Ecto neural progenitor cell (in vitro differentiated cells): Measurements from ENCODE around the gene PEA15.

ENCODE experiments used
- DNase-seq: peaks from one replicate; pipeline ENCODE4 v3.0.0-alpha.2; 2018; ENCODE audit warnings: low spot score

Gene PEA15, protein sequence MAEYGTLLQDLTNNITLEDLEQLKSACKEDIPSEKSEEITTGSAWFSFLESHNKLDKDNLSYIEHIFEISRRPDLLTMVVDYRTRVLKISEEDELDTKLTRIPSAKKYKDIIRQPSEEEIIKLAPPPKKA

DNA sequence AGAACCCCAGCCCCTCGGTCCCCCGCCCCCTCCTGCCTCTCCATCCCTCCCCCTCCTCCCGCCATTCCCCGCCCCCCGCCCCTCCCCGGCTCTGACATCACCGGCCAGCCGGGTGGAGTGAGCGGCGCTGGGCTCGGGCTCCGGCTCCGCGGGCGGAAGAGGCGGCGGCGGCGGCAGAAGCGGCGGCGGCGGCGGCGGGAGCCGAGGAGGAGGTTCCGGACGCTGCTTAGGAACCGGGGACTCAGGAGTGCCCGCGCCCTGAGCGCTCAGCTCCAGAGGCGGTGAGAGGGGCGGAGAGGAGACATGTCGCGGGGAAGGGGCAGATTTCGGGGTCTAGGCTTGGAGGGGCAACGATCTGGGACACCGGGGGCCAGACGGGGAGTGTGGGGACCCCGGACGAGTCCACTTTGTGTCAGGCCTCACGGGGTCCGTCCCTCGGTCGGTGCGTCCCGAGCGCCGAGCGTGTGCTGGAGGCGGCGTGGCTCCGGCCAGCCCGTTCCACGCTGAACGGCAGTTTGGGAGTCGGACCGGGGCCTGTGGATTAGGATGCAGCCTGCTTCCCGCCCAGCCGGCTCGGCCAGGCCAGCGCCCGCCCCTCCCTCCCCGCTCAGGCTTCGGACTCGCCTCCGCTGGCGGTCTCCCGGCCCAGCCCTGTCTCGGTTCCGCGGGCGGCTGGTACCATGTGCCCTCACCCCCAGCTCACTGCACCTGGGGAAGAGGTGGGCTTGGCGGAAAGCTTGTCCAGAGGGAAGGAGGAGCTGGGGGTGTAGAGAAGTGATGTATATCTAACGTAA lies at the start of gene PEA15:
PEA15 (plus strand) TSS at position 143 of the 794 bp plus-strand sequence. CDS start 6,161 bp downstream, outside the sequence.
- peak; percentile 87 for DNase-seq

DNA sequence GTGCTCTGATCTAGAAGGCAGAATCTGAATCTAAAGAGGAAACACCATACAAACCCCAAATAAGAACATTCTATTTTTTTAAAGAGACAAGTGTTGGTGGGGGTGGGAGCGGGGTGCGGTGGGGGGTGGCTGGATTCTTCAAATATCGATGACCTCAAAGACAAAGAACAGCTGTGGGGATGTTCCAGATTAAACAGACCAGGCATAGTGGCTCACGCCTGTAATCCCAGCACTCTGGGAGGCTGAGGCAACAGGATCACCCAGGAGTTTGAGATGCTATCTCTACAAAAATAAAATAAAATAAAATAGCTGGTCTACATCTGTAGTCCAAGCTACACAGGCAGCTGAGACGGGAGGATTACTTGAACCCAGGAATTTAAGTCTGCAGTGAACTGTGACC lies 48.8 kb upstream of the PEA15 start:
- DNase-seq = no peak

DNA sequence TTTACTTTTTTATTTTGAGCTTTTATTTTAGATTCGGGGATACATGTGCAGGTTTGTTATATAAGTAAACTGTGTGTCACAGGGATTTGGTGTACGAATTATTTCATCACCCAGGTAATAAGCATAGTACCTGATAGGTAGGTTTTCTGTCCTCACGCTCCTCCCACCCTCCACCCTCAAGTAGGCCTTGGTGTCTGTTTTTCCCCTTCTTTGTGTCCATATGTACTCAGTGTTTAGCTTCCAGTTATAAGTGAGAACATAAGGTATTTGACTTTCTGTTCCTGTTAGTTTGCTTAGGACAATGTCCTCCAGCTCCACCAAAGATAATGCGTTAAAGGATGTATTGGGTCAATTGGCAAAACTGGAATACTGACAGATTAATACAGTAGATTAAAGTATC lies 48.0 kb upstream of the PEA15 start:
- DNase-seq = no peak

DNA sequence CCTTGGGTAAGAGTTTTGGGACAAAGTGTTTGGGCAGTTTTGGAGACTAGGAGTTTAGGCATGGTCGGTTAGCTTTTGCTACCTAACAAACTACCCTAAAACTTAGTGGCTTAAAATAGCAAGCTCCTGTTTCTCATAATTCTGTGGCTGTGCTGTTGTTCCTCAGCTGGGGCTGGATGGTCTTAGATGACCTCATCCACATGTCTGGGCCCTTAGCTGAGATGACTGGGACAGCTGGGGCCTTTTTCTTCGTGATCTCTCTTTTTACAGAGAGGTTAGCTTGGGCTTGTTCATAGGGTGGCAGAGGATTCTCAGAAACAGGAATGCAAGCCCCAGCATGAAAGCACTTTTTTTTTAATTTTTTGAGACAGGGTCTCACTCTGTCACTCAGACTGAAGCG lies 47.2 kb upstream of the PEA15 start:
- DNase-seq = no peak

DNA sequence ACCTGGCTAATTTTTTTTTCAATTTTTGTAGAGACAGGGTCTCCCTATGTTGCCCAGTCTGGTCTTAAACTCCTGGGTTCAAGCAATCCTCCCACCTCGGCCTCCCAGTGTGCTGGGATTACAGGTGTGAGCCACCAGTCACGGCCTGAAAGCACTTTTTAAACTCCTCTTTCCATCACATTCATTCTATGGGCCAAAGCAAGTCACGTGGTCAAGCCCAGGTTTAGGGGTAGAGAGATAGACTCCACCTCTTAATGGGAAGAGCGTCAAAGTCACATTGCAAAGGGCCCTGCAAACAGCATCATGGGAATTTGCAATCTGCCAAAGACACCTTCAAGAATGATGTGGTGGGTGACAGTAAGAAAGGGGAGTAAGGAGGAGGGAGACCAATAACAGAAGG lies 46.6 kb upstream of the PEA15 start:
- DNase-seq = no peak

DNA sequence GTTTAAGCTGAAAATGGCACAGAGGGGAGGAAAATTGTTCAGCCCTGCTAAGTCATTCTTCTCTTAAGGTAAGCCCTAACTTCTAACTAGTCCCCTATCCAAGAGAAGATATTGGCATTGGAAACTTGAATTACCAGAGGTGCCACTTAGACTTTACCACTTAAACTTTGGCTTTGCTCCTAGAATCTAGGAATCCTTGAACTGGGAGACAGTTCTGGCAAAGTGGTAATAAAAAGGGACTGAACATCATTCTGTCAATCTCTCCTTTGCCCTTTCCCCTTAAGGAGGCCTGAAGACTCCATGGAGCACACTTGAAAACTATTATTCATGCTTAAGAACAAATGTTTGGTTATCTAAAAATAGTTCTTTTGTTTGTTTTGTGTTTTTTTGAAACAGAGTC lies 45.3 kb upstream of the PEA15 start:
- no peak for DNase-seq

DNA sequence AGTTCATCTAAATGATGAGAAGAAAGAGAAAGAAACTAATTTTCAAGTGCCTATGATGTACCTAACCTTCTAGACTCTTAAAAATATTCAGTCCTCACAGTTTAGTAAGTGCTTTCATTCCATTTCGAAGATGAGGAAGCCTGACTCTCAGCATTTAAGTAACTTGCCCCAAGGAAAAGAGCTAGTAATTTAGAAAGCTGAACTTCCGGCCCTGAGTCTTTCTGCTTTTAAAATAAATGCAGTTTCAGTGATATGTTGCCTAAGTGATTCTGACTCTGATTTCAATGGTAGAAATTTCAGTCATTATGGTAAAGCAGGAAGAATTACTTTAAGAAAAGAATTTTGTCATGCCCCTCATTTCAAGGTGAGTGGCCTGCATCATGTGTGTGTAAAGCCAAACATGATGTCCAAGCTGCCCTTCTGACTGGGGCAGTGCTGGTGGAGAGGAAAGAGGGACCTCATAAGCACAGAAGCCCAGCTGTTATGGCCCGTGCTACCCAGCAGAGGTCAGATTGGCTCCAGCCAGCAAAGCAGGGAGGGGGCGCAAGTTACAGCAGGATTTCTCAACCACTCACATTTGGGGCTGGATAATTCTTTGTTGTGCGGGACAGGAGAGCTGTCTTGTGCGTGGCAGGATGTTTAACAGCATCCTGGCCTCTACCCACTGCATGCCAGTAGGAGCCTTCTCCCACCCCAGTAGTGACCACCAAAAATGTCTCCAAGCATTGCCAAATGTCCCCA lies 43.0 kb upstream of the PEA15 start:
- DNase-seq = peak; percentile 76

DNA sequence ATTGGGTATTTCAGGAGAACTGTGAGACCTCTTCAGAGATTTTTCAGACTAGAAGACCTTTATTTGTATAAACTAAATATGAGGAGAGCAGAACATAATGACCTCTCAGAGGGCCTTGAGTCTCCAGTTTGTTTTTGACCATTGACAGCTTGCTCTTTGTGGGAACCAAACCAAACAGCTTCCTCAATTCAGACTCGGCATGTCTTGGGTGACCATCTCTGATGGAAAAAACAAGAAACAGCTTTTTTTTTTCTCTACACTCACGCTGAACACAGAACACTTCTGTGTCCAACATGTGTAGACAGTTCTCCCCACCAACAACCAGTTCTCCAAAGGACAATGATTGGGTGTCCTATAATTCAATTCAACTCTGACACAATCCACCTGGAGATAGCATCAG lies 42.3 kb upstream of the PEA15 start:
- DNase-seq = no peak

DNA sequence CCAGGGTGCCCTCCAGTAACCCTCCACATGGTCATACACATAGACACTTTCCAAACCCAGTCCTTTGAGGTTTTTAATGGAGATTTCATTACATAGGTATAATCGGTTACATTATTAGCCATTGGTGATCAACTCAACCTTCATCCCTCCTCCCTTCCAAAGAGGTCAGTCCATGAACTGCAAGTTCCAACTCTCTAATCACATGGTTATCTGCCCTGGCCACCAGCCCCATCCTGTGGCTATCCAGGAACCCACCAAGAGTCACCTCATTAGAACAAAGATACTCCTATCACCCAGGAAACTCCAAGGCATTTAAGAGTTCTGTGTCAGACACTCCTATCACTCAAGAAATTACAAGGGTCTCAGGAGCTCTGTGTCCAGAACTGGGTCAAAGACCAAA lies 41.6 kb upstream of the PEA15 start:
- no peak for DNase-seq

DNA sequence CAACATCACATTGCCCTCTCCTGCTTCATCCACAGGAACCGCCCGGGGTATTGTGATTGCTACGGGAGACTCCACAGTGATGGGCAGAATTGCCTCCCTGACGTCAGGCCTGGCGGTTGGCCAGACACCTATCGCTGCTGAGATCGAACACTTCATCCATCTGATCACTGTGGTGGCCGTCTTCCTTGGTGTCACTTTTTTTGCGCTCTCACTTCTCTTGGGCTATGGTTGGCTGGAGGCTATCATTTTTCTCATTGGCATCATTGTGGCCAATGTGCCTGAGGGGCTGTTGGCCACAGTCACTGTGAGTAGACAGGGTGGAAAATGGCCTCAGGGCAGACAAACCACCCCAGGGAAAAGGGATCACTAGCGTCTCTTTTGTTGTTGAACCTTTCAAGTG lies 41.1 kb upstream of the PEA15 start:
- no peak for DNase-seq

DNA sequence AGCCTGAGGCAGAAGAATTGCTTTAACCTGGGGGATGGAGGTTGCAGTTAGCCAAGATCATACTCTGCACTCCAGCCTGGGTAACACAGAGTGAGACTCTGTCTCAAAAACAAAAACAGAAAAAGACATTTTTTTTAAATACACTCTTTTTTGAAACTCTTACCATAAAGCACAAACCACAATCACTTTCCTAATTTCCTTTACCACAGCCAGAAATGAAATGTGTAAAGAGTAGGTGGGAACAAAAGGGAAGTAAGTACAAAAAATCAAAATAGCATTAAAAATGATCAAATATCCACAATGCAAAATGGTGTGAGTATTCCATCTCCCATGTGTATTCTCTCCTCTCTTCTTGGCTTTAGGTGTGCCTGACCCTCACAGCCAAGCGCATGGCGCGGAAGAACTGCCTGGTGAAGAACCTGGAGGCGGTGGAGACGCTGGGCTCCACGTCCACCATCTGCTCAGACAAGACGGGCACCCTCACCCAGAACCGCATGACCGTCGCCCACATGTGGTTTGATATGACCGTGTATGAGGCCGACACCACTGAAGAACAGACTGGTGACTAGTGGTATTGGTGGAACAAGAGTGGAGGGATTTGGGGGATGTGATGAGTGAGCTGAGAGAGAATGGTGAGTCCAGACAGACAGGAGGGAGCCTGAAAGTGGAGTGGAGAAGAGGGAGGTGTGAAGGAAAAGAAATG lies 38.9 kb upstream of the PEA15 start:
- no peak for DNase-seq

DNA sequence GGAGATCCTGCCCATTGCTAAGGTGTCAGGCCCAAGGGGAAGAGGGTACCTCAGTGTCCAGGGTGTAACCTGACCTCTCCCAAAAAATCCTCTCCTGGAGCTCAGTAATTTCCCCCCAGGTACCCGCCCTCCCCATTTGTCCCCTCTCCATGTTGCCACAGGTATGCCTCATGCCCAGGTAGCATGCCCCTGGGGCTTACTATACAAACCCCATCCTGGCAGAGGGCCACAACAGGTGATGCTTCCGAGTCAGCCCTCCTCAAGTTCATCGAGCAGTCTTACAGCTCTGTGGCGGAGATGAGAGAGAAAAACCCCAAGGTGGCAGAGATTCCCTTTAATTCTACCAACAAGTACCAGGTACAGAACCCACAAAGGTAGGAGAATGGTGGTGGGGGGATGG lies 38.1 kb upstream of the PEA15 start:
- no peak for DNase-seq

DNA sequence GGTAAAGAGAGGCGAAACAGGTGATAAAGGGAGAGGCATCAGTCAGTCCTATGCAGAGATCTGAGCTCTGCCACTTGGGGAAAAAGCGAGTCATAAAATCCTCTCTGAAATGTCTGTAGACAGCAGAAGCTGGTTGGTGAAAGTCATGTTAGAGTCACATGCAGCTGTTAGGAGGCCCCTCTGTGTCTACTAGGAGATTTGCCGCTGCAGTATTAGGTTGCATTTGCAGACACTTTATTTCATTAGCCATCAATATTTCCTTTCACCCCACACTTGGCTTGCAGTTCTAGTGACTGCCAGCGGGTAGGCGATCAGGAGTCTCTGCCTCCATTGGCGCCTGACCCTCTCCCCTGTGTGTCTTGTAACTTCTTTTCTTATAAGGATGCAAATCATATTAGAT lies 37.6 kb upstream of the PEA15 start:
- DNase-seq = no peak

DNA sequence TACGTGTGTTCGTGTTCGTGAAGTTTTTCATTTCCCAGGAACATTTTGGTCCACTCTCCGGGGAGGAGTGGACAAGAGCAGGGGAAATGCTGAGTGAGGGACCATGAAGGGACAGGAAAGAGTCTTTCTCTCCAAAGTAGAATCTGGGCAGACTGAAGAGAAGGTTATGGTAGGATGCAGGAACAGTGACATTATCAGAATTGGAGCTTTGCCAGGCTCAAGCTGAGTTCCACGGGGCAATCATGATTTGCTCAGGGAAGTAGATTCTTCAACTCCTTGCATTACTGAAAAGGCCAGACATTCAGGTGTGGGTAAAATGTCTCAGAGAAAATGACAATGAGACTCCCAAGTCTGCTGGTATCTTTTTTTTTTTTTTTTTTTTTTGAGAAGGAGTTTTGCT lies 37.2 kb upstream of the PEA15 start:
- no peak for DNase-seq

DNA sequence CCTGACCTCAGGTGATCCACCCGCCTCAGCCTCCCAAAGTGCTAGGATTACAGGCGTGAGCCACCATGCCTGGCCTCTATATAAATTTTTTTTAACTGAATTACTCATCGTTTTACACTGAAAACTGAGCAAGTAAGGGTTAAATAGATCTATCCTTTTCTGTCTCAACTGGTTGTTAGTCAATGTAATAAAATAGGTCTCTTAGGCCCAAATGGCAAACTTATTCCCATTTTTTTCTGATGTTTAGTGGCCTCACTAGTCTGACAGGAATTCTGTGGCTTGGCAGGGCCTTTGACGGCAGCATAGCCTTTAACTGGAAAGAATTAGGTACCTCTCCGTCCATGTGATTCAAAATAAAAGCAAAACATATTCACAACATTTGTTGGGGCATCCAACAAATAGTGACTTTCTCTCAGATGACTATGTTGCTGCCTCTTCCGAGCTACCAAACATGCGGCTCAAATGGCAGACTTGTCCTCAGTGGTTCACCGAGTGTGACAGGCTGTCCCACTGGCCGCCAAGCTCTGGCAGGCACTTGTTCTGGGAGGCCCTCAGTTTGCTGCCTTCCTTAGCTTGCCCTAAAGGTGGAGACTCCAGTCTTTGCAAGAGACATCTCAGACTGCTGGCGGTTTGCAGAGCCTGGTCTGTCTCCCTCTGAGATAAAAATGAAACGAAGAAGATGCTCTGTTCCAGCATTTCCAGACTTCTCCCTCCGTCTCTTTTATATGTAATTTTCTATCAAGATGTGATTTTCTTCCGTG lies 36.4 kb upstream of the PEA15 start:
- DNase-seq = peak; percentile 68

DNA sequence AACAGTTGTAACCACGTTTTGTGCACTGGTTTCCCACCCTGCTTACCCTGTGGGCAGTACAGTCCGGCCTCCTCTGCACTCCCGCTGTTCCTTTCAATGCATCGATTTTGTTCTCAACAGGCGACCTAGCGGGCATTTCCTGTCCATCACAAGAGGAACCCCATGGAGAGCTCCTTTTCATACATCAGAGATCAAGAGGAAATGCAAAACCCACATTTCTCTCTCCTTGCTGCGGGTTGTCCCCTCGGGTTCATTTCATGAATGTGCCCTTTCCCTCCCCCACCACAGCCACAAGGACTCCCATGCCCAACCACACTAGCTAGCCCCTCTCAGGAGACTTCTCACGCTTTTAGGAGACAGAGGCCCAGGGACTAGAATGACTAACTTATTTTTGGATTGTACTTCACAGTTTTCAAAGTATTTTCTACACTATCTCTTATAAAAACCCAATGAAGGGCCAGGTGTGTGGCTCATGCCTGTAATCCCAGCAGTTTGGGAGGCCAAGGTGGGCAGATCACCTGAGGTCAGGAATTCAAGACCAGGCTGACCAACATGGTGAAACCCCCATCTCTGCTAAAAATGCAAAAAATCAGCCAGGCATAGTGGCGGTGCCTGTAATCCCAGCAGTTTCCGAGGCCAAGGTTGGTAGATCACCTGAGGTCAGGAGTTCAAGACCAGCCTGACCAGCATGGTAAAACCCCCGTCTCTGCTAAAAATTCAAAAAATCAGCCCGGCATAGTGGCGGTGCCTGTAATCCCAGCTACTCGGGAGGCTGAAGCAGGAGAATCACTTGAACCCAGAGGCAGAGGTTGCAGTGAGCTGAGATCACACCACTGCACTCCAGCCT lies 35.4 kb upstream of the PEA15 start:
- DNase-seq = peak; percentile 71

DNA sequence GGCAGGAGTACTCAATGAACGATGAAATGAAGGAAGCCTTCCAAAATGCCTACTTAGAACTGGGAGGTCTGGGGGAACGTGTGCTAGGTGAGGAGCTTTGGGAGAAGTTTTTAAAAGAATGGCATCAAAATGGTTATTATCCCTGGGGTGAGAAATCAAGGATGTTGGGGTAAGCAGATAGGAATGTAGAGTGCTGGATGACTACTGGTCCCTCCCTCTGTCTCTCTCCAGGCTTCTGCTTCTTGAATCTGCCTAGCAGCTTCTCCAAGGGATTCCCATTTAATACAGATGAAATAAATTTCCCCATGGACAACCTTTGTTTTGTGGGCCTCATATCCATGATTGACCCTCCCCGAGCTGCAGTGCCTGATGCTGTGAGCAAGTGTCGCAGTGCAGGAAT lies 33.8 kb upstream of the PEA15 start:
- no peak for DNase-seq

DNA sequence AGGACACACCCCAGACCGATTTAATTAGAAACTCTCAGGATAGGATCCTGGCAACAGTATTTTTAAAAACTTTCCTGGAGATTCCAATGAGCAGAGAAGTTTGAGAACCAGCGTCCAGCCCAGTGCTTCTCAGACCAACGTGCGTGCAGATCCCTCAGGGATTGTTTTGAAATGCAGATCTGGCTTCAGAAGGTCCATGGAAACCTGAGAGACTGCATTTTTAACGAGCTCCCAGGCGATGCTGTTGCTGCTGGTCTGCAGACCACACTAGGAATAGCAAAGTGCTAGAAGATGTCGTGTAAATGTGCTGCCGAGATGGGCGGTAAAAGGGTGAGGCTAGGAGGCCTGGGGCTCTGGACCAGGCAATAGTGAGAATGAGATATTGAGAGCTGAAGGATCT lies 33.2 kb upstream of the PEA15 start:
- no peak for DNase-seq

DNA sequence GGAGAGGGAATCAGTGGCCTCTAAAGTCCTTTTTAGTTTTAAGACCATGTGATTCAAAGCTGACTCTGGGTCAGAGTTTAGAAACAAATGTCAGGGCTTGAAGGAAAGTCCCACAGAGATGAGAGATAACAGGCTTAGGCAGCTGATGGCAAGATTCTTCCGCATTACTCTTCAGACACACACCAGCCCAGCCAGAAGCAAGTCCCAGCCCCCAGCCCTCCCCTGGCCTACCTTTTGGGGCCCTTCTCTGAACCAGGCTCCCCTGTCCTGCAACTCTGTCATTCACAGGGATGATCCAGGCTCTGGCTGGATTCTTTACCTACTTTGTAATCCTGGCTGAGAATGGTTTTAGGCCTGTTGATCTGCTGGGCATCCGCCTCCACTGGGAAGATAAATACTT lies 28.0 kb upstream of the PEA15 start:
- no peak for DNase-seq

DNA sequence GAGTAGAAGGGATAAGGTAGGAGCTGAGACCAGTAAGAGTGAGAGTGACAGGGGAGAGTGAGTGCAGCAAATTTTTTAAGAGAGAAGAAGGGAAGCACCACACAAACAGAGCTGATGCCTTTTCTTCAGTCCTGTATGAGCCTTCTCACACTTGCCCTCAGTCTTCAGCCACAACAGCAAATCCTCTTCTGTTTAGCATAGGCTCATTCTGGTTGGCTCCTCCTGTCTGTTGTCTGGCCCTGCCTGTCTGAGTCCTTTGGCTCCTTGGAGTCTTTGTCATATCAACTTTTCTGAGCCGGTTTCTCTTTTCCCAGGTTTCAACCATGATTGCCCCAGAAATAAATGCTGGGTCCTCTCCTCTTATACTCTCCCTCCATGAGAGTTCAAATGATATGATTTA lies 27.5 kb upstream of the PEA15 start:
- DNase-seq = no peak

DNA sequence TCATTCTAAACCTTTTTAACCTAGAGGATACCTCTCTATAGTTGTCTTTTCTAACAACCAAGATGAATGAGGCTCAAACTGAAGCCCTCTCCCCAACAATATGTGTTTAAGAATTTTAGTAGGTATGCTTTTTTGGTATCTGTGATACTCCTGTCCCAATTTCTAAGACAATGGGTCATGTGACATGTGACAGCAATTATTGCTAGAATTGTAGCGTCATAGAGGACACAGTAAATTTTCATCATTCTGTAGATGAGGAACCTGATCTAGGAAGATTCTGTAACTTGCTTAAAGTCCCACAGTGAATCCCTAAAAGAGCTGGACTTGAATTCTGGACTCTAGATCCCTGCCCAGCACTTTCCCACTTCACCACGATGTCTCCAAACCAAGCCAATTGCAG lies 26.5 kb upstream of the PEA15 start:
- no peak for DNase-seq
